Endodermal cell (in vitro differentiated cells): Measurements from ENCODE around the gene EIF4G3. TPM values are rescaled to one million over a fixed set of nuclear protein-coding genes. Genes with fewer than 3 reads are reported as not detected.
A peak's percentile ranks its signal among the peaks of the same experiment; 100 is the strongest.

ENCODE experiments used
- DNase-seq: peaks from one replicate; pipeline ENCODE4 v3.0.0-alpha.2; 2017
- H3K27ac ChIP-seq: 2 replicates; pipeline ENCODE4 v1.5.1; 2013; ENCODE audit warnings: mild to moderate bottlenecking, low read depth, low read length, moderate library complexity
- H3K27me3 ChIP-seq: 2 replicates; pipeline ENCODE4 v1.6.1; 2013; ENCODE audit warnings: mild to moderate bottlenecking, low read length, moderate library complexity; ENCODE audit not compliant: insufficient read depth, control insufficient read depth, poor library complexity, severe bottlenecking
- H3K36me3 ChIP-seq: 2 replicates; pipeline ENCODE4 v1.7.0; 2013; ENCODE audit warnings: mild to moderate bottlenecking, low read length, moderate library complexity; ENCODE audit not compliant: control insufficient read depth, insufficient read depth
- H3K4me1 ChIP-seq: one replicate; pipeline ENCODE4 v1.7.0; 2013; ENCODE audit warnings: low read length; ENCODE audit not compliant: control insufficient read depth, insufficient read depth
- H3K4me3 ChIP-seq: 2 replicates; pipeline ENCODE4 v1.5.1; 2013; ENCODE audit warnings: mild to moderate bottlenecking, low read length, moderate library complexity
- H3K9ac ChIP-seq: 2 replicates; pipeline ENCODE4 v1.6.1; 2013; ENCODE audit warnings: mild to moderate bottlenecking, low read length, moderate library complexity; ENCODE audit not compliant: poor library complexity, severe bottlenecking; ENCODE audit errors: extremely low read depth
- H3K9me3 ChIP-seq: 2 replicates; pipeline ENCODE4 v1.6.1; 2013; ENCODE audit warnings: mild to moderate bottlenecking, low read length, moderate library complexity; ENCODE audit not compliant: control insufficient read depth
- H3K27ac Mint-ChIP-seq: 2 replicates; pipeline ENCODE4 v1.8.0; 2020; ENCODE audit warnings: mixed read lengths
- H3K27me3 Mint-ChIP-seq: 2 replicates; pipeline ENCODE4 v1.8.0; 2021; ENCODE audit warnings: mild to moderate bottlenecking, mixed read lengths; ENCODE audit not compliant: insufficient read depth
- H3K36me3 Mint-ChIP-seq: 2 replicates; pipeline ENCODE4 v1.8.0; 2020; ENCODE audit warnings: low read depth, mixed read lengths
- H3K4me1 Mint-ChIP-seq: 2 replicates; pipeline ENCODE4 v1.8.0; 2020; ENCODE audit warnings: mixed read lengths
- H3K4me3 Mint-ChIP-seq: 2 replicates; pipeline ENCODE4 v1.8.0; 2020; ENCODE audit warnings: mild to moderate bottlenecking, moderate library complexity, mixed read lengths
- H3K9me3 Mint-ChIP-seq: 2 replicates; pipeline ENCODE4 v1.8.0; 2020; ENCODE audit warnings: mild to moderate bottlenecking, mixed read lengths
- CTCF ChIP-seq: fragments of 200-600 bp; sonication (generic); conservative IDR thresholded peaks from 2 replicates; pipeline ENCODE4 v1.5.0; 2021; ENCODE audit warnings: antibody characterized with exemption, mild to moderate bottlenecking
- WGBS, 2 experiments: methylation state at CpG; one replicate each; pipeline versions ENCODE4 v1.1.5 to v1.1.7; 2013; ENCODE audit warnings: missing lambda C conversion rate in 2 of 2, mixed read lengths in 1 of 2; ENCODE audit not compliant: insufficient coverage in 1 of 2, insufficient read length in 1 of 2; 5-methylcytosine and 5-hydroxymethylcytosine counted together
- total RNA-seq, 2 donors: library from RNA; stranded (reverse); fragmentation: NEBNext Ultra II Directional in 1 of 2; extraction: Animal tissue kit (Norgen Biotek cat#: 25700) in 1 of 2; gene quantifications; 2 replicates in 1 of 2; 3 replicates in 1 of 2; pipeline ENCODE4 v1.2.1, GENCODE V29; 2021

Gene EIF4G3
- total RNA-seq, 2 donors from 2014 or later: 101 to 103 TPM

- 92 to 100% methylated on average over 1 of the region's 1 CpG for WGBS, 2 experiments
- no peaks in the 10 kb centered on the region for H3K9me3 ChIP-seq
Measured at GRCh38 chr1:20975668-20976067, 201.0 kb downstream of the EIF4G3 start.

GRCh38 chr1:20974951-20975350 is 201.7 kb downstream of the EIF4G3 start:
- H3K36me3 Mint-ChIP-seq: peaks cover 36% of the 10 kb centered on the region

More at GRCh38 chr1:20975668-20976067, 201.0 kb downstream of the EIF4G3 start:
- Histone ChIP-seq H3K27ac (no peak overlapping the region), H3K4me1 (no peaks in the 10 kb centered on the region), H3K36me3 (peaks cover 57% of the 10 kb centered on the region), H3K4me3 (no peak overlapping the region), H3K27me3 (no peaks in the 10 kb centered on the region), H3K9ac (no peak overlapping the region)
- DNase-seq: no peak
- Mint-ChIP-seq H3K27ac (no peak overlapping the region), H3K4me1 (peaks cover 7% of the 10 kb centered on the region), H3K36me3 (peaks cover 36% of the 10 kb centered on the region), H3K27me3 (no peaks in the 10 kb centered on the region), H3K4me3 (no peak overlapping the region), H3K9me3 (no peaks in the 10 kb centered on the region)
- no peak for TF ChIP-seq CTCF

GRCh38 chr1:20974069-20974468 is 202.6 kb downstream of the EIF4G3 start:
- WGBS, 2 experiments: 91 to 100% methylated on average over 1 of the region's 1 CpG
- TF ChIP-seq CTCF: no peak
- H3K27me3 Mint-ChIP-seq: no peaks in the 10 kb centered on the region
- Histone ChIP-seq H3K27ac (no peak overlapping the region), H3K4me1 (no peaks in the 10 kb centered on the region), H3K36me3 (peaks cover 51% of the 10 kb centered on the region), H3K9me3 (no peaks in the 10 kb centered on the region), H3K9ac (no peak overlapping the region), H3K27me3 (no peaks in the 10 kb centered on the region), H3K4me3 (no peak overlapping the region)
- no peak overlapping the region for H3K27ac Mint-ChIP-seq
- no peaks in the 10 kb centered on the region for H3K9me3 Mint-ChIP-seq
- H3K4me3 Mint-ChIP-seq: no peak overlapping the region
- no peak for DNase-seq
- H3K4me1 Mint-ChIP-seq: peaks cover 7% of the 10 kb centered on the region
- peaks cover 36% of the 10 kb centered on the region for H3K36me3 Mint-ChIP-seq

More at GRCh38 chr1:20974951-20975350, 201.7 kb downstream of the EIF4G3 start:
- Mint-ChIP-seq H3K9me3 (no peaks in the 10 kb centered on the region), H3K4me1 (peaks cover 7% of the 10 kb centered on the region), H3K27me3 (no peaks in the 10 kb centered on the region), H3K27ac (peak overlapping the region; percentile 52), H3K4me3 (no peak overlapping the region)
- no peak for TF ChIP-seq CTCF
- Histone ChIP-seq H3K9me3 (no peaks in the 10 kb centered on the region), H3K9ac (no peak overlapping the region), H3K36me3 (peaks cover 50% of the 10 kb centered on the region), H3K27ac (no peak overlapping the region), H3K4me1 (no peaks in the 10 kb centered on the region), H3K27me3 (no peaks in the 10 kb centered on the region), H3K4me3 (no peak overlapping the region)
- DNase-seq: no peak
